HK-2 (cell line): Measurements from ENCODE around the gene MSH6.

Source experiments
- DNase-seq: peaks from one replicate; pipeline ENCODE4 v3.0.0-alpha.2; 2018; ENCODE audit not compliant: unreplicated experiment

MSH6 gene, protein sequence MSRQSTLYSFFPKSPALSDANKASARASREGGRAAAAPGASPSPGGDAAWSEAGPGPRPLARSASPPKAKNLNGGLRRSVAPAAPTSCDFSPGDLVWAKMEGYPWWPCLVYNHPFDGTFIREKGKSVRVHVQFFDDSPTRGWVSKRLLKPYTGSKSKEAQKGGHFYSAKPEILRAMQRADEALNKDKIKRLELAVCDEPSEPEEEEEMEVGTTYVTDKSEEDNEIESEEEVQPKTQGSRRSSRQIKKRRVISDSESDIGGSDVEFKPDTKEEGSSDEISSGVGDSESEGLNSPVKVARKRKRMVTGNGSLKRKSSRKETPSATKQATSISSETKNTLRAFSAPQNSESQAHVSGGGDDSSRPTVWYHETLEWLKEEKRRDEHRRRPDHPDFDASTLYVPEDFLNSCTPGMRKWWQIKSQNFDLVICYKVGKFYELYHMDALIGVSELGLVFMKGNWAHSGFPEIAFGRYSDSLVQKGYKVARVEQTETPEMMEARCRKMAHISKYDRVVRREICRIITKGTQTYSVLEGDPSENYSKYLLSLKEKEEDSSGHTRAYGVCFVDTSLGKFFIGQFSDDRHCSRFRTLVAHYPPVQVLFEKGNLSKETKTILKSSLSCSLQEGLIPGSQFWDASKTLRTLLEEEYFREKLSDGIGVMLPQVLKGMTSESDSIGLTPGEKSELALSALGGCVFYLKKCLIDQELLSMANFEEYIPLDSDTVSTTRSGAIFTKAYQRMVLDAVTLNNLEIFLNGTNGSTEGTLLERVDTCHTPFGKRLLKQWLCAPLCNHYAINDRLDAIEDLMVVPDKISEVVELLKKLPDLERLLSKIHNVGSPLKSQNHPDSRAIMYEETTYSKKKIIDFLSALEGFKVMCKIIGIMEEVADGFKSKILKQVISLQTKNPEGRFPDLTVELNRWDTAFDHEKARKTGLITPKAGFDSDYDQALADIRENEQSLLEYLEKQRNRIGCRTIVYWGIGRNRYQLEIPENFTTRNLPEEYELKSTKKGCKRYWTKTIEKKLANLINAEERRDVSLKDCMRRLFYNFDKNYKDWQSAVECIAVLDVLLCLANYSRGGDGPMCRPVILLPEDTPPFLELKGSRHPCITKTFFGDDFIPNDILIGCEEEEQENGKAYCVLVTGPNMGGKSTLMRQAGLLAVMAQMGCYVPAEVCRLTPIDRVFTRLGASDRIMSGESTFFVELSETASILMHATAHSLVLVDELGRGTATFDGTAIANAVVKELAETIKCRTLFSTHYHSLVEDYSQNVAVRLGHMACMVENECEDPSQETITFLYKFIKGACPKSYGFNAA (N-terminal part only)

DNA sequence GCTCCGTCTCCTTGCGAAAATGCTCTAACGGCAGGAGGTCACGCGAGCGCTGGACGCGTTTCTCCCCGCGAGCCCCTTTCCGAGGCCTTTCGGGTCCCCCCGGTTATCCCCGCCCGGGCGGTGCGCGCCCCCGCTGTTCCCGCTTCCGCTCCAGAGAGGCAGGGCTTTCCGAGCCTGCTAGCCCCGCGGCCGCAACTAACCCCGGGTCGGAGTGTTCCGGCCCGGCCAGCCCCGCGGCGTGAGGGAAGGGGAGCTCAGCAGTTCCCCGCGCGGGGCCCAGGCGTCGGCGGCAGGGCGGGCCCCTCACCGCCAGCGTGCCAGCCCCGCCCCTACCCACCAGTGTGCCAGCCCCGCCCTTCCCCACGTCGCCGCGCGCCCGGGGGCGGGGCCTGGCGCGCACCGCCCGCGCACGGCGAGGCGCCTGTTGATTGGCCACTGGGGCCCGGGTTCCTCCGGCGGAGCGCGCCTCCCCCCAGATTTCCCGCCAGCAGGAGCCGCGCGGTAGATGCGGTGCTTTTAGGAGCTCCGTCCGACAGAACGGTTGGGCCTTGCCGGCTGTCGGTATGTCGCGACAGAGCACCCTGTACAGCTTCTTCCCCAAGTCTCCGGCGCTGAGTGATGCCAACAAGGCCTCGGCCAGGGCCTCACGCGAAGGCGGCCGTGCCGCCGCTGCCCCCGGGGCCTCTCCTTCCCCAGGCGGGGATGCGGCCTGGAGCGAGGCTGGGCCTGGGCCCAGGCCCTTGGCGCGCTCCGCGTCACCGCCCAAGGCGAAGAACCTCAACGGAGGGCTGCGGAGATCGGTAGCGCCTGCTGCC, at the start of gene MSH6:
TSS of gene MSH6 (plus strand) at position 475 of the 815 bp plus-strand sequence. CDS start at position 564, 89 bp downstream.
- peak; percentile 89 for DNase-seq

DNA sequence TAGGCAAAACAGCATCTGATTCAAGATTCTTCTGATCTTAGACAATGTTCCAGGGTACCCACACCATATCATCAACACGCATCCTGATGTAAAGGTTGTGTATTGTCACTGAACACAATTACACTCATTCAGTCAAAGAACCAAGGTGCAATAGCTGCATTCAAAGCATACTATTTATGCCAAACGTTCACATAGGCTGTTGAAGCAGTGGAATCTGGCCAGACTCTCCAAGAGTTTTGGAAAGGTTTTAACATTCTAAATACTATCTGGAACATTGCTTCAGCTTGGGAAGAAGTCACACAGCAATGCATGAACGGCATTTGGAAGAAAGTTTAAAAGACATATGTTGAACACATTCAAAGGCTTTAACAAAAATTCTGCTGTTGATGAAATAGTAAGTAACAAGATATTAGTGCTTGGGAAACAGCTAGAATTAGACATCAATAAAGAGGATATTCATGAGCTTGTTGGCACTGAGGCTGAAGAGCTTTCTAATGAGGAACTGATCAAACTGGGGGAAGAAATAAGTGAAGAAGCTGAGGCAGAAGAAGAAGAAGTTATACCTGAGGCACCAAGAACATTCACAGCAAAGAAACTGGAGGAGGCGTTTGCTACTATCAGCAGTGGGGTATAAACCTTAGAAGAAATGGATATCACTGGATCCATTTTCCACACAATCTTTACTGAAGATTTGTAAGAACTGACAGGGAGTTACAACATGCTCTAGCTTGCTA, 47.6 kb upstream of the MSH6 start:
- DNase-seq = no peak

DNA sequence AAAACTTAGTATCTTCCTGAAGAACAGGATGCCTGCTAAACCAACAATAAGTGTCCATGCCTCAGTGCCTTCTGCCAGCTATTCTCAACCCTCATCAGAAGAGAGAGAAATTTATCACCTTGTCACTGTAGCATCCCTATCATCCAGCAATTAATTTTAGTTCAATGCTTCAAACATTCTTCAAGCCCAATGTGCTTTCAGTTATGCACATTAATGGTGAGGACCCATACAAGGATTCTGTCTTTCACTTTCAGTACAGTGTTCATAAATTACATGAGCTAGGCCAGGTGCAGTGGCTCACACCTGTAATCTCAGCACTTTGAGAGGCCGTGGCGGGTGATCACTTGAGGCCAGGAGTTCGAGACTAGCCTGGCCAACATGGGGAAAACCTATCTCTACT, 47.0 kb upstream of the MSH6 start:
- no peak for DNase-seq

DNA sequence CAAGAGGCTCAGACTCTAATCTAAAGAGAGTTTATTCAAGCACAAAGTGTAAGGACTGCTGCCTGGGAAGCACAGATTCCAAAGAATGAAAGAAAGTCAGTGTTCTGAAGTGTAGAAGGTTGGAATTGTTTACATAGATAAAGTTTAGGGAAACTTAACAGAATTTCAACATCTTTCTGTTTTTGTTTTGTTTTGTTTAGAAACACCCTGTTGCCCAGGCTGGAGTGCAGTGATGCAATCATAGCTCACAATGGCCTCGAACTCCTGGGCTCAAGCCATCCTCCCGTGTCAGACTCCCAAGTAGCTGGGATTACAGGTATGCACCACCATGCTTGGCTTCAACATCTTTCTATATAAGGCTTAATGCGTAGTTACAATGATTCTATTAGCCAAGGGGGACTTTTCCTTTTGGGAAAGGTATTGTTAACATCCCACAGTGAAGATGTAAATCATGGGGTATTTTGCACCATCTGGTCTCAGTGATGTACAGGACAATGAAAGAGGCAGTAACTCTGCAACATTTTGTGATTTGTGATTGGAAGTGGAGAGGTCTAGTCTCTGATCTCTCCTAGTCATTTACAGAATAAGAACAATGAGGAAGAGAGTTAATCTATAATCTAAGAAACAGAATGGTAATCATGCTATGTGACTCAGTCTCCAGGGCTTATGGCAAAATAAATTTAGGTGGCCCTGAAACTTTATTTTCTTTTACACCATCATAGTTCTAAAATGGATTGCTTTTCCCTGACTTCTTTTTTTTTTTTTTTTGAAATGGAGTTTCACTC, 45.6 kb upstream of the MSH6 start:
- DNase-seq = no peak

DNA sequence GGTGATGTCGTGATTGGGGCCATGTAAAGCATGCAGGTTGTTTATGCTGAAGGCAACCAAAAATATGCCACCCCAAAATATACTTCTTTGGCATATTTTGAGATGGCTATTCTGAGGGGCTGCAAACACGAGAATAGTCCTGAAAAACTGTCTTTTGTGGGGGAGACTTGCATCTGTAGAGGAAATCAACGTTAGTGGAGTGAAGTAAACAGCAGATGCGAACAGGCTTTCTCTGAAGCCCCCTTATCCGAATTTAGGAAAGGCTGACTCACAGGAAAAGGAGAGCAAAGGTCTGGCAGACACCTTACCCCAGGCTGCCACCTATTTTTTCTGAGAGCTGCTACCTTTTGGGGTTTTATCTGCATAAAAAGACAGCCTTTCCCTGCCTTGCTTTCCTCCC, 44.6 kb upstream of the MSH6 start:
- DNase-seq = no peak

DNA sequence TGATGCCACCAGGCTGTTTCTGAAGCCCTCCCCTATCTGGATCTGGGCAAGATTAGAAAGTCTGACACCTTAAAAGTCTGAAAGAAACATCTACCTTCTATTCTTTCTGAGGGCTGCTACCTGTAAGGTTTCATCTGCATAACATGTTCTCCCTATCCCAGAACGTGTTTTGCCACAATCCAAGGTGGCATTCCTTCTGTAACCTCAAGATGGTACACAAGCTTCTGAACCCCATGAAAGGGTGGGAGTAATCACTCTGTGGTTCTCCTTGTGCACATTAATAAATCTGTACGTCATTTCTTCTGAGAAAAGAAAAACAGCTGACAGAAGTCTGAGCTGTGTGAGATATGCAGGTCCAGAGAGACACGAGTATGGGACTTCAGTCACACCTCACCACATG, 41.8 kb upstream of the MSH6 start:
- no peak for DNase-seq

DNA sequence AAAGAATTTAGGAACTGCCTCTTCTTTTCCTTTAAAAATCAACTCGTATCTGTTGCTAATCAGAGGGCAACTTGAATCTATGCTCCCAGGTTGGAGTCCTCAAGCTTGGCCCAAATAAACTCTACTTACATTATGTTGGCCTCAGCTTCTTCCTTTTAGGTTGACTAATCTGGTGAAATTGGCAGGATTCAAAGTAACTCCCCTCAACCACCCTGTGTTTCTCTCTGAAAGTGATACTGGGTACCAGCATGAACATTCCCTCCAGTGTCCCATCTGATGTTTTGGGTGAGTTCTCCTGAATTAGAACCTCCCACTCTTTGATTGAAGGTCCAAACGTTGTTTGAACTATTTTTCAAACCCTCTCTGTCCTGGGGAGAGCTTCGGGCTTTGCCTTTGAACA, 41.3 kb upstream of the MSH6 start:
- DNase-seq = no peak

DNA sequence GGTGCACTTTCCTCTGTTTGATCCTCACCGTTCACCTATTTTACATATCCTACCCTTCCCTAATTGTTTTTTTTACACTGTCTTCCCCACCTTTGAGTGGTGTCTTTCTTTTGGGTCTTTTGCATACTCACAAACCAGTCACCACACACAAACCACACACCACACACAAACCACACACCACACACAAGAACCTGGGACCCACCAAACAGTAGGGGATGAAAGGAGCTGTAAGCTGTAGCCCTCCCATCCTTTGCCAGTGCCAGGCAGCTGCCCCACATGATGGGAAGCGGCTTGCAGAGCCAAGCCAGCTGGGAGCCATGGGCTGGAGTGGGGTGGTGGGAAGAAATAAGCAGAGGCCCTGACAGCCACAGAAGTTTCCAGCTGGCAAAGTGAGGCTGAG, 38.9 kb upstream of the MSH6 start:
- DNase-seq = no peak

DNA sequence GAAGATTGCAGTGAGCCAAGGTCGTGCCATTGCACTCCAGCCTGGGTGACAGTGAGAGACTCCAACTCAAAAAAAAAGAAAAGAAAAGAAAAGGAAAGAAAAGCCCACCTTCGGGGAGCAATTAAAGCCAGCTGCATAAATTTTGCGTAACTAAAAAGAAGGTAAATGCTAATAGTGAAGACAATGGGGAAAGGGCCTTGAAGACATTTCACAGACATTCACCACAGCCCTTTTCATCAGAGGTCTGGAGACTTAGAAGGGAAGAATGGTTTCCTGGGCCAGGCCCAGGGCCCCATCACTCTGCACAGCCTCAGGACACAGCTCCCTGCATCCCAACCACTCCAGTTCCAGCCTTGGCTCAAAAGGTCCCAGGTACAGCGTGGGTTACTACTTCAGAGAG, 35.1 kb upstream of the MSH6 start:
- no peak for DNase-seq

DNA sequence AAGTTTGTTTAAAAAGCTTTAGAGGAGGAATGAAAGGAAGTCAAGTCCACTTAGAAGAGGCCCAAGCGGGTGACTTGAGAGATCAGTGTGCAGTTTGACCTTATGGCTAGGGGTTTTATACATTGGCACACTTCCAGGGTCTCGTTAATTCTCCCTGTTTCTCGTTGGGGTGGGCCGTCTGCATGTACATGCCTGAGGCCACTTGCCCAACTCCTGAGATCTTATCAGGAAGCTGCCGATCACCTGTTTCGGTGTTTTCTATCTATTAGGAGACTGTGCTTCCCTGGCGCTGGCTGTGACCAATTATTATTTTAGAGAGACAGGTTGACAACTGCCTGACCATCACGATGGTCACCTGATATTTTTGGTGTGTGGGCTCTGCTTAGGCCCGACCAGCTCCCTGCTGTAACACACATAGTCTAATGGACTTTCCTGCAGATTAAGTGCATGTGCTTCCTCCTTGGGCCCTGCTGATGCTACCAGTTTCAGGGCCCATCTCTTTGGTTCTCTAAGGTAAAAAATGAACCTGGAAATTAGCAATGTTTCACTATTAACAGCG, 31.0 kb upstream of the MSH6 start:
- no peak for DNase-seq

DNA sequence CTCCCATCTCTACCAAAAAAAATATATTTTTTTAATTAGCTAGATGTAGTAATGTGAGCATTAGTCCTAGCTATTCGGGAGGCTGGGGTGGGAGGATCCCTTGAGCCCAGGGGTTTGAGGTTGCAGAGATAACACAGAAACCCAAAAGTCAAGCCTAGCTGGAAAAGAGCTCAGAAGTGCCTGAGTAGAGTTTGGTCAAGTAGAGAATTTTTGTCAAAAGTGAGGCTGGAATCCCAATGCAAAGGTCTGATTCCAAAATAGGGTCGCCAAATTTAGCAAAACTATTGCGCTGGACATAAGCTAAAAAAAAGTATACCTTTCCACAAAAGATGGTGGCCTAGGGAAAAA, 15.5 kb upstream of the MSH6 start:
- no peak for DNase-seq

DNA sequence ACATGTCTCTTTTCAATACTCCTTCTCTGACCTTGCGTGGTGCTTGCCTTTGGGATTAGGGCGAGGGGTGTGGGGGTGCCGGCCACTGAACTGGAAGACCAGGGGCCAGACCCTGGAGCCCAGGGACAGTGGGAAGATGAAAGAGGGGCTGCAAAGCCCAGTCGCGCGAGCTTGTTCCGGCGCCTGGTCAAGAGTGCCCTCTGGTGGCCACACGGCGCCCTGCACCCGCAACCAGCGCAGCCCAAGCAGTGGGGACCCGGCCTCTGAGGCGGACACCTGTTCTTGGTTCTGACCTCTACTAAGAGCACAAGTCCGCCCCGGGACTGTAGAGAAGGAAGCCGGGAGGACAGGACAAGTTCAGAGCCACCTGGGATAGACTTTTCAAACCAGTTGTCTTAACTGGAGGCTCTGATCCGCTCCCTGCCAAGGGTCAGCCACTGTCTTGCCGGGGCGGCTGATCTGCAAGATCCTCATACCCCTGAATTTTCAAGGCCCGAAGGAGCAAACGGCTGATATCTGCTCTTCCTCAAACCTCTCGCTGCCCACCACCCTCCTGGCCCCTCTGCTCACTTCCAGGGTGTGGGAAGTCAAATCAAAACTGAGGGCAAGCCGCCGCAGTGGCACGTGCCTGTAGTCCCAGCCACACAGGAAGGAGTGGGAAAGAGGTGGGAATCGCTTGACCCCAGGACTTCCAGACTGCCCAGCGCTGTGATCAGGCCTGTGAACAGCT, 14.9 kb upstream of the MSH6 start:
- DNase-seq = peak; percentile 72

DNA sequence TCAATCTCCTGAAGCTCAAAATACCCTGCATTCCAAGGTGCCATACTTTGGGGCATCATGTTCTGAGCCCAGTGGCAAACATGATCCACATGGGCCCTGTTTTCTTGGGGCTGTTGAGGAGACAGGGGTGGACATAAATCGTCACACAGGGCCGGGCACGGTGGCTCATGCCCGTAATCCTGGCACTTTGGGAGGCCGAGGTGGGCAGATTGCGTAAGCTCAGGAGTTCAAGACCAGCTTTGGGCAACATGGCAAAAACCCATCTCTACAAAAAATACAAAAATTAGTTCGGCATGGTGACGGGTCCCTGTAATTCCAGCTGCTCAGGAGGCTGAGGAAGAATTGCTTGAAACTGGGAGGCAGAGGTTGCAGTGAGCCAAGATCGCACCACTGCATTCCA, 13.6 kb upstream of the MSH6 start:
- DNase-seq = no peak

DNA sequence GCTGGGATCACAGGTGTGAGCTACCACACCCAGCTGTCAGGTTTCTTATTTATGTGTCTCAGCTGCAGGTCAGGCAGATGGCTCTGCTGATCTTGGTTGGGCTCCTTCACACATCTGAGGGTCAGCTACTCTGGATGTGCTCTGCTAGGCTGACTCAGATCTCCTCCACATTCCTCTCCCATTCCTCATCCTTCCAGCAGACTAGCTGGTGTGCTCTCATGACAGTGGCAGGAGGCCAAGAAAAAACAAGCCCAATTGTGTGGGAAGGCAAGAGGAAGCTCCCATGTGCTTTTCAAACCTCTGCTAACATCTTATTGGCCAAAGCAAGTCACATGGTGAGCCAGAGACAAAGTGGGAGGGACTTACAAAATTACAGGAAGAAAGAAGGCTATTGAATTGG, 11.7 kb upstream of the MSH6 start:
- DNase-seq = peak; percentile 77

DNA sequence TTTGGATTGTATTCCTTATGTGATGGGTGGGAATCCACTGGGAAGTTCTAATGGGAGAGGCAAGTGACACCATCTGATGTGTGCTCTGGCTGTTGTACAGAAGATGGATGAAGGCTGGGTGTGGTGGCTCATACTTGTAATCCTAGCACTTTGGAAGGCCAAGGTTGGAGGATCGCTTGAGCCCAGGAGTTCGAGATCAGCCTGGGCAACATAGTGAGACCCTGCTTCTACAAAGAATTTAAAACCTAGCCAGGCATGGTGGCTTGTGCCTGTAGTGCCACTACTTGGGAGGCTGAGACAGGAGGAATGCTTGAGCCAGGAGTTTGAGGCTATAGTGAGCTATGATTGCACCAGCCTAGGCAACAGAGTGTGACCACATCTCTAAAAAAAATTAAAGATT, 10.6 kb upstream of the MSH6 start:
- DNase-seq = no peak

DNA sequence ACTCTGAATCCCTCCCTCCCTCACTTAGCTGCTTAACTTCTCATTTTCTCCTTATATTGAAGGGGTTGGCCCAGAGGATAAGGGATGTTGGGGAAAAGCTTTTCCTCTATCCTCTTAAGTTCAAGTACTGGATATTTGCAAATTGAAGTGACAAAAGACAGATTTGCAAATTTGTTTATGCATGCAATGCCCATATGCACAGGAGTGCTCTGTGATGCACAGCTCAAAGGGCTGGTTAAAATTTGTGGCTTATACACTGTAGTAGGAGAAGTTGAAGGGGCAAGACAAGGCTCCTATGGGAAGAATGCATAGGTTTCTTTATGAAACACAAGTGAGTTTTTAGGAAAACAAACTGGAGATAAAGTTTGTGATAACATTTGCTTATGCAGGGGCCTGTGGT, 8.4 kb upstream of the MSH6 start:
- no peak for DNase-seq

DNA sequence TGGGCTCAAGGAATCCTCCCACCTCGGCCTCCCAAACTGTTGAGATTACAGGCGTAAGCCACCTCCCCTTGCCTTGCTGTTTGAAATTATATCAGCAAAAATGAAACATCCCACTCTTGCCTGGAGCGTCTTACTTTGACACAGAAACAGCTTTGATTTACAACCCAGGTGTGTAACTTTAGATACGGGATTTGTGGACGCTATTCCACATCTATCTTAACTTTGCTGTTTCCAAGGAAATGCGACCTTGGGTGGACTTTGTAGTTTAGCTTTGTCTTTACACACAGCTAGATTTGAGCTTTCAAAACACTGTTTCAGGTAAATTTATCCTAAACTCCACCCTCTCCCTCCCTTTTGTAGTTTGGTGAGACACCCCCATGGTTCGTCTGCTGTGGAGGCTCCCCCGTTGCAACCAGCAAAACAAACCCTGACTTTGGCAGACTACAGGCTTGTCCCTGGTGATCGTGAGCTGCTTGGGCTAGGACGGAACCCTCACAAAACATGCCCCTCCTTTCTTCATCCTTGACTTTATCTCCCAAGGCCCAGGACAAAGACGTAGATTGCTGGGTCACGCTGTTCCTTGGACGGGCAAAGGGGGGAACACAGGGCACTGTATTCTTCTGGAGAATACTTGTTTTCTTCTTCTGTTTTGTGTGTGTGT, 5.5 kb upstream of the MSH6 start:
- no peak for DNase-seq

DNA sequence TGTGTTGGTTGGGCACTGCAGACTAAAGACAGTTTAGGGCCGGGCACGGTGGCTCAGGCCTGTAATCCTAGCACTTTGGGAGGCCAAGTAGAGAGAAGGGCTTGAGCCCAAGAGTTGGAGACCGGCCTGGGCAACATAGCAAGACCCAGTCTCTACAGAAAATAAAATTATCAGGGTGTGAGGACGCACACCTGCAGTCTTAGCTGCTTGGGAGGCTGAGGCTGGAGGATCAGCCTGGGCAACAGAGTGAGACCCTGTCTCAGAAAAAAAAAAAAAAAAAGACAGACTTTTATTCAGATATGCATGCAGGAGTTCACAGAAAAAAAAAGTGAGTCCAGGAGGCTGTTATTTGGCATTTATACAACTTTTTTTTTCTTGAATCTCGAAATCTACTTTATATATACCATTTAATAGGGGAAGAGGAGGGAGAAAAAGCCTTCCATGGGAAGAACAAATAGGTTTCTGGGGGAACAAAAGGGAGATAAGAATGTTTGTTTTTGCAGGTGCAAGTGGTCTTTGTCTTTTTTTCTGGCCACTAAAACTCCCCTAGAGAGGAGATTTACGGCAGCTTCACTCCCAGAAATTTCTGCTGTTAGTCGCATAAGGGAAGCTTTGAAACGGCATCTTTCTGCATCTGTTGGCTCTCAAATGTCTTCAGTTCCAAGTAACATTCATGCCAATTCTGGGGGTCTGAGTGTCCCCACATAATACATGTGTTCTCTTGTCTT, 4.1 kb upstream of the MSH6 start:
- DNase-seq = no peak
